WTC11 (cell line): ENCODE results near the gene SELENOS.

Experiments
- ATF2 ChIP-seq: sonication (generic); formaldehyde crosslinking; IDR thresholded peaks from 2 replicates; pipeline ENCODE4 v1.8.1; 2022; ENCODE audit warnings: low read depth, missing genetic modification reagents, borderline replicate concordance
- CTCF ChIP-seq: fragments of 200-600 bp; IDR thresholded peaks from 2 replicates; pipeline ENCODE4 v1.8.0; 2022; ENCODE audit warnings: antibody characterized with exemption
- E2F4 ChIP-seq: sonication (generic); formaldehyde crosslinking; IDR thresholded peaks from 2 replicates; pipeline ENCODE4 v1.8.1; 2022; ENCODE audit warnings: low read depth, mild to moderate bottlenecking, moderate library complexity, missing genetic modification reagents, borderline replicate concordance
- HMGXB4 ChIP-seq: sonication (generic); formaldehyde crosslinking; IDR thresholded peaks from 2 replicates; pipeline ENCODE4 v1.8.1; 2023; ENCODE audit warnings: mild to moderate bottlenecking, moderate library complexity, missing genetic modification reagents
- NFYB ChIP-seq: sonication (generic); formaldehyde crosslinking; conservative IDR thresholded peaks from 2 replicates; pipeline ENCODE4 v1.8.0; 2022; ENCODE audit warnings: low read depth, missing genetic modification reagents
- NR3C1 ChIP-seq: sonication (generic); formaldehyde crosslinking; conservative IDR thresholded peaks from 2 replicates; pipeline ENCODE4 v1.8.1; 2023; ENCODE audit warnings: low read depth, mild to moderate bottlenecking, missing genetic modification reagents
- TCF7 ChIP-seq: sonication (generic); formaldehyde crosslinking; IDR thresholded peaks from 2 replicates; pipeline ENCODE4 v1.8.0; 2022; ENCODE audit warnings: mild to moderate bottlenecking, low read depth, missing genetic modification reagents, moderate library complexity

GRCh38 chr15:101286471-101287114 lies 9.3 kb upstream of the SELENOS start:
- no peak for TF ChIP-seq CTCF
- no peak for TF ChIP-seq NFYB (CRISPR knock-in tag)
- TF ChIP-seq HMGXB4 (CRISPR knock-in tag): no peak
- TF ChIP-seq E2F4: no peak
- TF ChIP-seq TCF7 (CRISPR knock-in tag): no peak
- no peak for TF ChIP-seq NR3C1
- TF ChIP-seq ATF2 (CRISPR knock-in tag): no peak
